GM18870 (cell line): Measurements from ENCODE around the gene C17orf100.

Experiments
- ATAC-seq: cut with Tn5 transposase; IDR thresholded peaks from one replicate; pipeline ENCODE4 v1.9.1; 2021; ENCODE audit warnings: moderate library complexity; ENCODE audit not compliant: unreplicated experiment

The C17orf100 gene

GRCh38 chr17:6668219-6668618, 16.7 kb downstream of the C17orf100 start:
- ATAC-seq, result no peak

- no peak for ATAC-seq
Observed at GRCh38 chr17:6668727-6669425, 17.3 kb downstream of the C17orf100 start.

GRCh38 chr17:6669479-6670212, 18.1 kb downstream of the C17orf100 start:
- no peak for ATAC-seq

DNA sequence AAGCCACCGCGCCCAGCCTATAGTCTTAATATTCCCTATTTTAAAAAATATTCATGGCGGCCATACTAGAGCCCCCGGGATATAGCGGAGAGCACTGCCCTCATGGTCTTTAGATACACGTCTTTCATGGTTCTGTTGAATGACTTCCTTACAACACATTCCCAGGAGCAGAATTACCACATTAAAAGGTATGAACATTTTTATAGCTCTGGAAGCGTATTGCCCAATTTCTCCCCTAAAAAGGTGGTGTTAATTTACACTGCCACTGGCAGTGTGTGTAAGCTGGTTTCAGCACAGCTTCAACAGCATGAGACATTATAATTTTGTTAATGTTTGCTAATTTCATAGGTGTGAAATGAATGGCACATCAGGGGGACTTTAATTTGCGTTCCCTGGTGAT, 19.0 kb downstream of the C17orf100 start:
- ATAC-seq, result no peak

- ATAC-seq, result no peak
Observed at GRCh38 chr17:6670999-6671398, 19.4 kb downstream of the C17orf100 start.

- ATAC-seq, result no peak
Observed at GRCh38 chr17:6671431-6671830, 19.9 kb downstream of the C17orf100 start.

- no peak for ATAC-seq
Observed at GRCh38 chr17:6674586-6674985, 23.0 kb downstream of the C17orf100 start.

GRCh38 chr17:6675201-6675825, 23.8 kb downstream of the C17orf100 start:
- ATAC-seq, result no peak

DNA sequence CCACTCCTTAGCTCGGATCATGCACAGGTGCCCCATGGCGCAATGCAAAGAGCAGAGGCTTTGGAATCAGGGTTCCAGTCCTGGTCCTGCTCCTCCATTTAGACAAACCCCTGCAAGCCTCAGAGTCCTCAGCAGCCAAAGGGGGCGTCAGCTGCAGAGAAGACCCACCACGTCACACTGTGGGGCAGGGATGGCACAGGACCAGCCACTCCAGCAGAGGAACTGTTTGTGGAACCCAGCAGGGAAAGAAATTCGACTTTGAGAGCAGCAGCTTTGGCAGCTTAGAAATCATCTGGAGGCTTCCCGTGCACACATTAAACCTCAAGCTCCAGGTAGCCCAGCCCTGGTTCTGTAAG, 25.2 kb downstream of the C17orf100 start:
- no peak for ATAC-seq

DNA sequence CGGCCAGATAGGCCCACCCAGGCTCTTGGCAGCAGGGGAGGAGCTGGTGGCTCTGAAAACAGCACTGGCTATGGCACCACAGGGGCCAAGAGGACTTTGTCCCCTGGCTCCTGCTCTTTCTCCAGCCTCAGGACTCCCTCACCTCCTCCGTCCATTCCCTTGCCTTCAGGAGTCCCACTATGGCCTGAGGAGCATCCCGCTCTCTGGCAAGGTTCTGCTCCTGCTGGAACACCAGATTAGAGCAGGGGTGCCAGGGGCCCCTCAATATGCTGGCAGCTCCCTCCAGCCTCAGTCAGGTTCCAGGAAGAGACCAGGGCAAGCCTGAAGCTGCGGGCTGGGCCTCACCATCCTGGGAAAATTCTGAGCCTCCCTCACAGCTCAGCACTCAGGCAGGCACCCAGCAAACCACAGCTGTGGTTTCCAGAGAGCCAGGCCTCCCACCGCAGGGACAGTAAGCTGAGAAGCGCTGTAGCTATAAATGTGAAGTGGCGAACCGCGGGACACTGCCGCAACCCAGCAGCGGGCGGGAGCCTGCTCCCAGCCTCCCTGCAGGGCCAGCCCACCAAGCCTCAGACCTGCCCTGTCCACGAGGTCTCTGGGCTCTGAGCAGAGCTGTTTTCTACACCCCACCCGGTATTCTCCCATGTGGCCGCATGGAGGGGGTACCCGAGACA, 25.7 kb downstream of the C17orf100 start:
- ATAC-seq, result no peak

- no peak for ATAC-seq
Observed at GRCh38 chr17:6677946-6678345, 26.4 kb downstream of the C17orf100 start.

GRCh38 chr17:6679241-6679640, 27.7 kb downstream of the C17orf100 start:
- no peak for ATAC-seq

DNA sequence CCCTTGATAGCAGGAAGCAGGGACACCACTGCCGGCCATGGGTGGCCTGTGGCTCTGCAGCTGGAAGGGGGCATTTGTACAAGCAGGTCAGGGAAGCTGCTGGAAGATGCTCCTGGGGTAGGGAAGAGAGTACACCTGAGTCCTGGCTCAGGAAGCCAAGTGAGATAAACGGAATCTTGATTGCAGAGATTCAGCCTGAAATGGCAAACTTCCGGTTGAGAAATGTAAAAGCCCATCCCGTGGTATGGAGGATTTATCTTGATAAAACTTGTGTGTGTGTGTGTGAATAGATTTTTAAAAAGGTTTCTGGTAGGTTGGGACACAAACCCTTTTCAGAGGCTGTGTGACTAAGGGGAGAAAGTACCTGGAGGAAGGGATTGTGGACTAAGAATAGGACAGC, 29.6 kb downstream of the C17orf100 start:
- ATAC-seq, result no peak

- no peak for ATAC-seq
Observed at GRCh38 chr17:6681671-6682070, 30.1 kb downstream of the C17orf100 start.

GRCh38 chr17:6682339-6682738, 30.8 kb downstream of the C17orf100 start:
- ATAC-seq, result no peak

GRCh38 chr17:6683081-6683684, 31.6 kb downstream of the C17orf100 start:
- ATAC-seq, result no peak

DNA sequence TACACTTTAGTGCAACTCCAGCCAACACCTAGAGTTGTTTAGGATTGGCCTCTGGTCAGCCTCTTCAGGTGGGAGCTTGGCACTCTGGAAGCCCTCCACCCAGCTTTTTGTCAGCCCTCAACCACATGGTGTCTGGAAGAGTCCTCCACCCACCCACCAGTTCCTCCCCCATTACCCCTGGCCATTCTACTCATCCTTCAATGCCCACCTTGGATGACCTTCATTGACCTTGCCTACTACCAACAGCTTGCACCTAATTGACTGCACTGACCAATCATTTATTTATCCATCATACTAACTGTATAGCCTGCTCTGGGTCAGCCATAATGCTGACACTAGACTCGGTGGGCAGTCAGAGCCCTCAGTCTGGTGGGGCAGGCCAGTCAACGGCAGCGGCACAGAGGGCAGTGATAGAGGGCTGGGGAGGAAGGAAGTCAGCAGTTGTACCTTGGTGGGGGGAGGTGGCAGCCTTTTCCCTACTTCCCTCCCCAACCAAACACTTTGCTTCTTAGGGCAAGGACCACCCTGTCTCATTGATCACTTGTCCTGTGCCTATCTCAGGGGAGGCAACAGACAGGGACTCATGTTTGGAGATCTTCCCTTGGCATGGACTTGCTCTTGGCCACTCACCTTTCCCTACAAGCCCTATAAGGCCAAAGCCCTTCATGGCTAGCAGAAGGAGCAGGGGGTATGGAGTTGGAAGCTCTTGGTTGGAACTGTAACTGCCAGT, 32.3 kb downstream of the C17orf100 start:
- ATAC-seq, result no peak

- ATAC-seq, result no peak
Observed at GRCh38 chr17:6684460-6684783, 32.9 kb downstream of the C17orf100 start.

DNA sequence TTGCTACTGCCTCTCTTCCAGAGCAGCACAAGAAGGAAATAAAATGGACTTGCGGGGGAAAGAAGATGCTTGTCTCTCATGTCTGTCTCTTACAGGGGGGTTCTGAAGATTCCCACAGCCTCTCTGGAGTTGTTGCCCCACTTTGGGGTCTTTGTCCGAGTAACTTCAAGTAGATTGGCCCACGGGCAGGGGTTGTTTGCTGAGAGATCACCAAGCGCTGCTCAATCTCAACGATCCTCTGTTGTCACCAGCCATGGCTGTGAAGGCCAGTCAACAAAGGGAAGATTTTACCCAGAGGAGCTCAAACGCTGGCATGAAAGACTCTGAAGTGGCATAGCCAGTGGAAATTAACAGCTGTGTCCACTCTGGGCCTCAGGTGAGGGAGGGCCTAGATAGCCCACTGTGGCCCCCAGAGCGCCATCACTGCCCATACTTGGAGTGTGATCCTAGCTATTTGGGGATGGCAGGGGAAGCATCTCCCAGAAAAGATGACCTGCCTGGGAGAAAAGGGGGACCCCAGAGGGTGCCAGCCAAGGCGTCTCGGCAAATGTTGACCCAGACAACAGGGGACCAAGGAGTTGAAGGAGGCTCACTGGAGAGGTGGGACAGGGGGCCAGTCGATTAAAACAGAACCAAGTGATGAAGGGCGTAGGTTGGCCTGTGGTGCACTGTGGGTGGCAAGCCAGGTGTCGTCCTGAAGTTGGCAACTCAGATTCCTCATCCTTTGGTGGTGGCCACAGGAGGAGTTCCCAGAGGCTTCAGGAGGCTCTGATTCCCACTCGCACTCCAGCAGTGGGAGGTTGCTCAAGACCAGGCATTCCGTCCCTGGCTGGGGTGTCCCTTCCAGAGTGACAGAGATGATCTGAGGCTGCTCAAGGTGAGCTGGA, 33.6 kb downstream of the C17orf100 start:
- no peak for ATAC-seq

DNA sequence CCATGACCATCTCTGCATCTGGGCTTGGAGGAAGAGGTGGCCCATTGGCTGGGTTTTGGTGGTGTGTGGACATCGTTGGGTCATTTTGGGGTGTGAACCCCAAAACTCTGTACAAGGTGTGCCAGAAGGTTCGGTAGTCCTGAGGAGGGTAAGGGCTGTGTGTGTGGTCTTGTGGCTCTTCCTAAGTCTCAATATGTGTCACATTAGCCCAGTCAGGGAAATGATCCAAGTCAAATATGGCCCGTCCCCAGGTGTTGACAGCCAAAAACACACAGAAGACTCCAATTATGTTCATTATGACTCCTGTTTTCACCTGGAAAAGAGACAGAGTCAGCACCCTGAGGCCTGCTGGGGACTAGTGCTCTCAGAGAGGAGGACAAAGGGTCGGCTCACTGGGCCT, 34.5 kb downstream of the C17orf100 start:
- ATAC-seq, result no peak
